ENCODE measurements around the gene BICC1.

BICC1 gene, protein sequence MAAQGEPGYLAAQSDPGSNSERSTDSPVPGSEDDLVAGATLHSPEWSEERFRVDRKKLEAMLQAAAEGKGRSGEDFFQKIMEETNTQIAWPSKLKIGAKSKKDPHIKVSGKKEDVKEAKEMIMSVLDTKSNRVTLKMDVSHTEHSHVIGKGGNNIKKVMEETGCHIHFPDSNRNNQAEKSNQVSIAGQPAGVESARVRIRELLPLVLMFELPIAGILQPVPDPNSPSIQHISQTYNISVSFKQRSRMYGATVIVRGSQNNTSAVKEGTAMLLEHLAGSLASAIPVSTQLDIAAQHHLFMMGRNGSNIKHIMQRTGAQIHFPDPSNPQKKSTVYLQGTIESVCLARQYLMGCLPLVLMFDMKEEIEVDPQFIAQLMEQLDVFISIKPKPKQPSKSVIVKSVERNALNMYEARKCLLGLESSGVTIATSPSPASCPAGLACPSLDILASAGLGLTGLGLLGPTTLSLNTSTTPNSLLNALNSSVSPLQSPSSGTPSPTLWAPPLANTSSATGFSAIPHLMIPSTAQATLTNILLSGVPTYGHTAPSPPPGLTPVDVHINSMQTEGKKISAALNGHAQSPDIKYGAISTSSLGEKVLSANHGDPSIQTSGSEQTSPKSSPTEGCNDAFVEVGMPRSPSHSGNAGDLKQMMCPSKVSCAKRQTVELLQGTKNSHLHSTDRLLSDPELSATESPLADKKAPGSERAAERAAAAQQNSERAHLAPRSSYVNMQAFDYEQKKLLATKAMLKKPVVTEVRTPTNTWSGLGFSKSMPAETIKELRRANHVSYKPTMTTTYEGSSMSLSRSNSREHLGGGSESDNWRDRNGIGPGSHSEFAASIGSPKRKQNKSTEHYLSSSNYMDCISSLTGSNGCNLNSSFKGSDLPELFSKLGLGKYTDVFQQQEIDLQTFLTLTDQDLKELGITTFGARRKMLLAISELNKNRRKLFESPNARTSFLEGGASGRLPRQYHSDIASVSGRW

DNA sequence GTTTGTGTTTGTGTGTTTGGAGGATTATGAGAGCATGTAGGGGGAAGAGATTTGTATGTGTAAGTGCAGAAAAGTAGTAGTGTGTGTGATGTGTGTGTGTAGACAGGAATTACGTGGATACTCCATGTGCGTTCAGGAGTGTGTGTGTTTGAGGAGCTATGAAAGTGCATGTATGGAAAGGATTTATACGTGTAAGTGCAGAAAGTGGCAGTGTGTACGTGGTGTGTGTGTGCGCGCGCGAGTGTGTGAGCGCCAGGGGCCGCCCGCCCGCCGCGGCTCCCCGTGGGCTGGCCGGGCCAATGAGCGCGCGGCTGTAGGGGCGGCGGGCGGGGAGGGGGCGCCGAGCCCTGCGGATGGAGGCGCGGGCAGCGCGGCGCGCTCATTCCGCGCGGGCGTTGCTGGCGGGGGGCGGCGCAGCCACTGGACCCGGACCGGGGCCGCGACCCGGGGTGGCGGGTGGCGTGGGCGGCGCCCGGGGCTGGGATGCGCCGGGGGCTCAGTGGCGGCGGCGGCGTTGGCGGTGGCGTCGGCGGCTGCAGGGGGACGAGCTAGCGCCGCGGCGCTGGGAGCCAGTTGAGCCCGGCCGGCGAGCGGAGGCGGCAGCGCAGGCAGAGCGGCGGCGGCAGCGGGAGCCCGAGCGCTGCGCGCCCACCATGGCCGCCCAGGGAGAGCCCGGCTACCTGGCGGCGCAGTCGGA lies at the start of gene BICC1:
TSS of gene BICC1 (plus strand) at position 382 of the 697 bp plus-strand sequence. CDS start at position 654, 272 bp downstream.
- no peak for DNase-seq

- DNase-seq, result no peak
Observed at GRCh38 chr10:58464956-58465355, 47.7 kb upstream of the BICC1 start.

DNA sequence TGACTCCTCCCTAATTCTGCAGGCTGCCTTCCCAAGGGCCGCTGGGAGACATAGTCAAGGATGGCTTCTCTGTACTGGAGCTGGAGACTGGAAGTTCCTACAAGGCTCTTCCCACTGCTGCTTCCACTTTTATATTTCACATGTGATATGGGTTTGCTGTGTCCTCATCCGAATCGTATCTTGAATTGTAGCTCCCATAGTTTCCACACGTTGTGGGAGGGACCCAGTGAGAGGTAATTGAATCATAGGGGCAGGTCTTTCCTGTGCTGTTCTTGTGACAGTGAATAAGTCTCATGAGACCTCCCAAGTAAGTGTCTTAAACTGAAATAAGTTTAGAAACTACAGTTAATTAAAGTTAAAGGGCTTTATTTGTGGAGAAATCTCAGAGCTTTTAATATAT lies 47.0 kb upstream of the BICC1 start:
- DNase-seq, result no peak

DNA sequence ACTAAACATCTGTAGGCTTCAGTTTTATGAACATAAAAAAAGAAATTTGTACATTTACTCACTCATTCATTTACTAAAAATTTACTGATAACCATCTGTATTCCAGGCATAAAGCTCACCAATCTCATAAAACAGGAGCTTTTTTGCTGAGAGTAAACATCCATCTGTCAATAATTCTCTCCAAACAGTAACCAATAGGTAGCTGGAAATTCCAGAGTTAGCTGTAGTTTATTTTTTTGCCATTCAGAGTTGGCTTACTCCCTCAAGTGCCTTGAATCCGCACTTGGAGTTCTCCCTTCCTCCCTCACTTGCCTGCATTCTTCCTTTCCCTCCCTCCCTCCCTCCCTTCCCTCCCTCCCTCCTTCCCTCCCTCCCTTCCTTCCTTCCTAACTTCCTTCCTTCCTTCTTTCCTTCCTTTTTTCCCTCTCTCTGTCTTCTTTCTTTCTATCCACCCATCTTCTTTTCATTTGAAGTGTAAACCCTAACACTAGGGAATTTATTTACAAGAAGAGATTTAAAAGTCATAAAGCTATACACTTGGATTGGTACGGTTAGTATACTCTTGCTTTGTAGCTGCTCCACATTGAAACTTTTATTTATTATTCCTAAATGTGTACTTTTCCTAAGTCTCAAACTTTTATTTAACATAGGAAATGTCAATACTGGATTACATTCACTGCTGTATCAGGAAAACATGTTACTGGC lies 44.6 kb upstream of the BICC1 start:
- DNase-seq, result no peak

- no peak for DNase-seq
Observed at GRCh38 chr10:58473976-58474375, 38.7 kb upstream of the BICC1 start.

DNA sequence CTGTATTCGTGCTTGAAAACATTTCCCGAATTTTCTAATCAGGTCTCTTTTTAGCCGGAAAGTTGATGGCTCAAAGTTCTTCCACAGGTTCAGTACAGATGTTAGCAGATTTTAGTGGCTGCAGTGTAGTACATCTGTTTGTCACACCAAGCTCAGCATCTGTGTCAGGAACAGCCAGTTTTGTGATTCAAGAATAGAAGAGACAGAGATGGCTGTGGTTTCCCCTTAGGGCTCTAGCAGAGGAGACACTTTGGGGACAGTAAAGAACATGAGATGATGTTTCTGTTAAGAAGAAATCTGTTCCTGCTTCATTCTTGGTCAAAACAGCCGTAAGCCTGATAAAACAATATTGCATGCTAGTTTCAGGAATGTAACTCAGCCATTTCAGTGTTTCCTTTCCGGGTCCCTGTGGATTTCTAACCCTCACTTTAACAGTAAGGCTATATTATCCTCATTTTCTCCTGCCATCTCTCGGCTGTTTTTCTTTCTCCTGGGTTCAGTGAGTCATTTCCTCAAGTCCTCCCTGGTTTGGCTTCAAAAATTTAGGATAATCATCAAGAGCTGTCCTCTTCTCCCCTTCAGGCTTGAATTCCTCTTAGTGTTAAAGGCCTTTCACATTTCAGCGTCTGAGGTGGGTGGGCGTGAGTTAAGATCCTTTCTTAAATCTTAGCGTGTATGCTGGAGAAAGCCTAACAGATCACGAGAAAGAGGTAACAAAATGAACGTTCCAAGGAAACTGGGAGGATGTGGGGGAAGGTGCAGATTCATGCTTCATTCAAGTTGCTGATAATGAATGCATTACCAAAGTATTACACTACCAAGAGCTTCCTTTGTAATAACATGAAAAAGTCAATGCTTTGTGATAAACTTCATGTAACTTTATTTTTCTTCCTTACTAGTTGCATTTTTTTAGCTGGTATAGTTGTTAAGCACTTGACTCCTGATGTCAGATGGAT lies 37.1 kb upstream of the BICC1 start:
- no peak for DNase-seq

DNA sequence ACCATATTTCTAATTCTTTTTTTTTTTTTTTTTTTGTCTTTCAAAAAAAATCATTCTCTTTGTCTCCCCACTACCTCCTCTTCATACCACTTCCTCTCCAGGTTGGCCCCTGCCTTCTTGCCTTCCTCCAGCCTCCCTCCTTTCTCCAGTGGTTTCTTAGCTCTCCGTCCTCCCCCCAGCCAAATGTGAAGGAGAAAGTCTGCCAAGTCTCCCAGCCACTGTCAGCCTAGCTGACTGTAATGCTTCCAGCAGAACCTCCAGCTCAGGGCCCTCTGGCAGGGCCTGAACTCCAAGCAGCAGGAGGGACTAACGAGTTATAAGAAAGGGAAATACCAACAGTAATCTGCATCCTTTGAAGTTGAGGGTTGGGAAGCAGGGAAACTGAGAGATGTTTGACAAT lies 35.5 kb upstream of the BICC1 start:
- DNase-seq, result no peak

DNA sequence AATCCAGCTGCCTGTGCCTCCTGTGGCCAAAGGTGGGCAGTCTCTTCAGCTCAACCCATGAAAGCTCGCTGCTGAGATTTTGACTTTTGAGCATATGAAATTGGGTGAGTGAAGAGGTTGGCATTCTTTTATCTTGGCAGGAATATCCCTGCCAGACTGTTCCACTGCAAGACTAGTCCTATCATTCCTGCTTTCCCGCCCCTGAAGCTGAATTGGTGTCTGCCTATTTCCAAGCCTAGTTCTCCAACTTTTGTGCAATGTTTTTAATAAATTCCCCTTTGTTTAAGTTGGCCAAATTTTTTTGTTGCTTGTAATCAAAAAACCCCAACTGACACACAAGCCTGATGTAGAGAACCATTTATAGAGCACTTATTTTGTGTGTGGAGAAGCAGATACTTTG lies 34.8 kb upstream of the BICC1 start:
- DNase-seq, result no peak

GRCh38 chr10:58479045-58479444 lies 33.6 kb upstream of the BICC1 start:
- DNase-seq, result no peak

GRCh38 chr10:58480321-58480720 lies 32.4 kb upstream of the BICC1 start:
- DNase-seq, result no peak

DNA sequence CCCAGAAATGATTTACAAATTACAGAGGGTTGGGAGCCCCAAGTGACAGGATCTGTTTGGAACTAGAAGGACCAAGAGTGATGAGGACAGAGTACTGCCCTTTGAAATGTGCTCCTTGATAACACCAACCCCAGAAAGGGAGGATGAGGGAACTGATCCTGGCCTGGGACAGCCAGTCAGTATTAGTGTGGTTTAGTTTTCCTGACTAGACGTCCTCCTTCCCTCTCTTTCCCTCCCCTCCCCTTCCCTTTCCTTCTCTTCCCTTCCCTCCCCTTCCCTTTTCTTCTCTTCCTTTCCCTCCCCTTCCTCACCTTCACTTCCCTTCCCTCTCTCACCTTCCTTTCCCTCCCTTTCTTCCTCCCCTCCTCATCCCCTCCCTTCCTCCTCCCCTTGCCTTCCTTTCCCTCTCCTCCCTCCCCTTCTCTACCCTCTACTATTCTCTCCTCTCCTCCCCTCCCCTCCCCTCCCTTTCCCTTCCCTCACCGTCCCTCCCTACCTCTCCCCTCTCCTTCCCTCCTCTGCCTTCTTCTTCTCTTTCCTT lies 31.0 kb upstream of the BICC1 start:
- DNase-seq, result no peak

- no peak for DNase-seq
Observed at GRCh38 chr10:58486821-58487220, 25.9 kb upstream of the BICC1 start.

- DNase-seq, result no peak
Observed at GRCh38 chr10:58488921-58489320, 23.8 kb upstream of the BICC1 start.

DNA sequence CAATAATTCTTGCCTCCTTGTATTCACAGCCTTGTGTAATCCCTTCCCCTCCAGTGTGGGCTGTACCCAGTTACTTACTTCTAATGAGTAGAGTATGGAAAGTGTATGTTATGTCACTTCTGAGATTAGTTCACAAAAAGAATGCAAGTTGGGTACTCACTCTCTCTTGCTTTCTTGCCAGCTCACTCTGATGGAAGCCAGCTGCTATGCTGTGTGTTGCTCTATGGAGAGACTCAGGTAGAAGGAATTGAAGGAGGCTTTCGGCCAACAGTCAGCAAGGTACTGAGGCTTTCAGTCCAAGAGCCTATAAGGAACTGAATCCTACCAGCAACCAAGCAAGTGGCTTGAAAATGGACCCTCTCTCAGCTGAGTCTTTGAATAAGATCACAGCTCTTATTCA lies 9.7 kb upstream of the BICC1 start:
- DNase-seq, result no peak

- no peak for DNase-seq
Observed at GRCh38 chr10:58508316-58508715, 4.4 kb upstream of the BICC1 start.

DNA sequence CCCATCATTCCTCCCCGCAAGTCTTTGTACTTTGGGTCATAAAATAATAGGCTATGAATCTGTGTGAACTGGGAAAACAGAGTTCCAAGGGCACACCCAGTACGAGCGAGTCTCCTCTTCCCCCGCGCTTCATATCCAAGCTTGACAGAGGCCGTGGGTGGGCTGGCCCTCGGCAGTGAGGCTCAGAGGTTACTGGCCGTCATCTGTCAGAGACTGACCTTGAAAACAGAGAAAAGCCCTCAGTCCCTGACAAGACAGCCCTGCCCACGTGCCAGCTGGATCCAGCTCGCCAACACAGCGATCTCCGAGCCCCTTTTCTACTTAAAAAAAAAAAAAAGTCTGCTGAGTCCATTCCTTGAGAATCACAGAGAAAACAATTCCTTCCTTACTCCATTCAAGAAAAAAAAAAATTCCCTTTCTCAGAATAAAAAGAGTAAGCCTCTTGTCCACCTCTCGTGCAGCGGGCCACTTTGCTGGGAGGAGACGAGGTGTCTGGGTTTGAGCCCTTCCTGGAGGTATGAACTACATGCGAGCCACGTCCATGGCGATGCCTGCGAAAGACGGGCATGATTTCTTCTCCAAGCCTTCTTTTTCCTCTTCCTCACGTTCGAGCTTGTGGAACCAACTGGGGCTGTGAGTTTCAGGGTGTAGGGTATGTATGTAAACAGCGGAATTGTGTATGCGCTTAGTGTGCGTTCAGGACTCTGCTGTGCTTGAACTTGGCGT lies 744 bp upstream of the BICC1 start:
- no peak for DNase-seq

DNA sequence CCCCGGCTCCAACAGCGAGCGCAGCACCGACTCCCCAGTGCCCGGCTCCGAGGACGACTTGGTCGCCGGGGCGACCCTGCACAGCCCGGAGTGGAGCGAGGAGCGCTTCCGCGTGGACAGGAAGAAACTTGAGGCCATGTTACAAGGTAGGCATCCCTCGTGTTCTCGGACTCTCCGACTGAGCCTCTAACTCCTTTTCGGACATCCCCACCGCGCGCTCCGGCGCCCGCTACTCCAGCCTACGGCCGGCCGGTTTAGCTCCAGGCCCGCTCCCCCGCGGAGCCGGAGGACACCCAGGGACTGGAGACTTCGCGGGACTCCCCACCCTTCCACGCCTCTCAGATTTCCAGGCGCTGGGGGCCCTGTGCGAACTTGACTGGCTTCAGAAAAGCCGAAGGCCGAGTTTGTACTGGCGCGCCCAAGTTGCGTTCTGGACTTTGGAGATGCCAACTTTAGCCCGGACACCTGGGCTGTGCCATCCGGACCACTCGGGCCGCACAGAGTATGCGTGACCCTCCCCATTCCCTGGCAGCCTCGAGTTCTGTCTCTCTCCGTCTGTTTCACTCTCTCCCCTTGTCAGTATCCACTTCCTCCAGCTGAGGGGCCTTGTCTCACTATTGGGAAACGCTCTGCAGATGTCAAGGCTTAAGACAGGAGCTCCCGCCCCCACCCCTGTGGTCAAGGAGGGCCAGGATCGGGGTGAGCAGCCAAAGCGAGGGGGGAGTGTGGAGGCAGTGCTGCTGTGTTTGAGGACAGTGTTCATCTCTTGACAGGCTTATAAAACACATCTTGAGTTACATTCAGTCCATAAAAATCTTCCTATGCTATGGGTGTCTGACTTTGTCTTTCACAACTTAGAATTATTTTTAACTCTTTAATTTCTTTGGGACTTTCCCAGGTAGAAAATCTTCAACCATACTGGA lies 777 bp downstream of the BICC1 start:
- no peak for DNase-seq

DNA sequence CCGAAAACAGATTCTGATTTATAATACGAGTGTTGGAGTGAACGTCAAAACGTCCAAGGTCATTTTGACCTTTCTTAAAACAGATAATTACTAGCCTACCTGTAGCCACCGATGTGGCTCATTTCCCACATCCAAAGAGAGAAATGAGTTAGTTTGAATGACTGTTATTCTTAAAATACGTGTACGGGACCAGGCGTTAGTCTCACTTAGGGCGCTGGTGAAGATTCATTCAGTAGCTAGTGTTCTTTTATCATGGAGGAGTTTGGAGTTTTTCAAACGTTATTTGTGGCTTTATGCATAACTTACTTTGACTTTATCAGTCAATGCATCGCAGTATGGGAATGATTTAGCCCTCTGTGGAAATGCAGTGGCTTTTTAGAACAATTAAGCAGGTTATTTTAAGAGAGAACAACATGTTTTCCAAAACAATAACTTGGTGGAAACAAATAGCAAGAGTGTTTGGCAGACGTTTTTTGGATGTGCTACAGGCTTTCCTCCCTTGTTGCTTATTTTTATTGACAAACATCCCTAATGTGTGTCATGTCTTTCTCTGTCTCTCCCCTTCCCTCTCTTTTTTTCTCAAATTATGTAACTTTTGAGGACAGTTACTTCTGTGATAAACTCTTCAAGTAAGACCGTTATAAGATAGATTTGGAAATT lies 1.6 kb downstream of the BICC1 start:
- DNase-seq, result no peak

Measured in activated gamma-delta T cell treated with Interleukin-2 at 50 U/mL for 16 hours (primary cell).